Measurements from ENCODE around the gene TRIM15. TPM values are rescaled to one million over a fixed set of nuclear protein-coding genes. Genes with fewer than 3 reads are reported as not detected.
A peak's percentile ranks its signal among the peaks of the same experiment; 100 is the strongest.

The TRIM15 gene
- total RNA-seq, 2 experiments from 2014 or later = not detected

DNA sequence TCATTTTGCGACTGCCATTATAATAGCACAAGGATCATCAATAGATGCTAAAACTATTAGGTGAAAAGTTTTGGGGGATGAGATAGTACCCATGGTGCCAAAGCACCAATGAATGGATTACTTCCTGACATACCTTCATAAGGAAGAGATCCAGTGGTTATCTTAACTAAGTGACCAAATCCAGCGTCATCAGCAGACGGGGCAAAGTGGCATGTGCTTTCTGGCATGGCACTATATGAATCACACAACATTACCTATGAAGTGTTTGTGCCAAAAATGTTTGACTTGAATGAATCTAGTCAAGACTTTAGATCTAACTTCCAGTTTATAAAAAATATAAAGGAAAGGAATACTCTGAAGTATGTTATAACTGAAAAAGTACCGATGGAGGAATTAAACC, 39.0 kb downstream of the TRIM15 start:
- CTCF ChIA-PET = no interaction called here
- POLR2A ChIA-PET = interaction anchor here (0.7 kb wide), 1 partner anchor 269 kb away, joined by 5 read pairs; no protein-coding TSS in a partner anchor
- Mint-ChIP-seq H3K27me3 (no peaks in the 10 kb centered on the region), H3K4me3 (no peak overlapping the region), H3K9me3 (no peaks in the 10 kb centered on the region), H3K4me1 (peaks cover 43% of the 10 kb centered on the region), H3K36me3 (ENCODE audit: low read depth) (peaks cover 44% of the 10 kb centered on the region), H3K27ac (no peak overlapping the region)
- DNase-seq = no peak

DNA sequence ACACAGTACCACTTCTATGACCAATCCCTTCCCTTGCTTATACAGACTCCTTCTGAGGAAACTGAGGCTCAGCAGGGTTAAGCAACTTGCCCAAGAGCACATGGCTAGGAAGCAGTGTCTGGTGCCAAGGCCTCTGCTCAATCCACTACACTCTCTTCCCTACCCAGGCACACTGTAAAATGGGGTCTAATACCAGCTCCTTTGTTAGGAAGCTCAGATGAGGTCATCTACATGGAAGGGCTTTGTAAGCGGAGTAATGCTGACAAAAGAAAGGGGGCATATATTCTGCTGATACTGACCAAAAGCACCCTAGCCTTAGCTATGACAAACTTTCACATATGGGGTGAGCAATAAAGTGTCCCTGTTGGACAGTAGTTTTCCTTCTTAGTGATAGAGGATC, 40.8 kb downstream of the TRIM15 start:
- no peak for DNase-seq
- Mint-ChIP-seq H3K36me3 (ENCODE audit: low read depth) (peaks cover 36% of the 10 kb centered on the region), H3K9me3 (no peaks in the 10 kb centered on the region), H3K4me1 (peaks cover 59% of the 10 kb centered on the region), H3K27ac (no peak overlapping the region), H3K4me3 (no peak overlapping the region), H3K27me3 (no peaks in the 10 kb centered on the region)
- ChIA-PET CTCF (no interaction called here), POLR2A (no interaction called here)

DNA sequence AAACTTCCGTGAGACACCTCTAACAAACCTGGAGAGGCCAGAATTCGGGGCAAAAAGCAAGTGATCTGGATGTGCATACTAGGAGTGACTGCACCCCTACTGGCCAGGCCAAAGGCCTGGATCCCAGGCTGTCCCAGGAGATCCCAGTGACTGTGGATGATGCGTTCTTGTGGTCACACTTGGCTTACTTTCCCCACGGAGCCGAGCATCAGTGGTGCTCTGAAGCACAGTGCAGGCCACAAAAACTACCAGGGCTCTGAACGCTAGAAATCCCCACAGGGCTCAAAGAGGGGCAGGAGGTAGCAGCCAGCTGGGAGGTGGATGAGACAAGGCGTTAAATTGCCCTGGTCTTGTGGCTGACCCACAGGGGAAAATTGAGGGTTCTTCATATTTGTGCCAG, 42.8 kb downstream of the TRIM15 start:
- Mint-ChIP-seq H3K9me3 (no peaks in the 10 kb centered on the region), H3K36me3 (ENCODE audit: low read depth) (peaks cover 32% of the 10 kb centered on the region), H3K27me3 (no peaks in the 10 kb centered on the region), H3K4me1 (peaks cover 68% of the 10 kb centered on the region), H3K4me3 (no peak overlapping the region), H3K27ac (no peak overlapping the region)
- POLR2A ChIA-PET = no interaction called here
- no peak for DNase-seq
- CTCF ChIA-PET = interaction anchor here (1.1 kb wide), 1 partner anchor 22 kb away, joined by 3 read pairs; no protein-coding TSS in a partner anchor

DNA sequence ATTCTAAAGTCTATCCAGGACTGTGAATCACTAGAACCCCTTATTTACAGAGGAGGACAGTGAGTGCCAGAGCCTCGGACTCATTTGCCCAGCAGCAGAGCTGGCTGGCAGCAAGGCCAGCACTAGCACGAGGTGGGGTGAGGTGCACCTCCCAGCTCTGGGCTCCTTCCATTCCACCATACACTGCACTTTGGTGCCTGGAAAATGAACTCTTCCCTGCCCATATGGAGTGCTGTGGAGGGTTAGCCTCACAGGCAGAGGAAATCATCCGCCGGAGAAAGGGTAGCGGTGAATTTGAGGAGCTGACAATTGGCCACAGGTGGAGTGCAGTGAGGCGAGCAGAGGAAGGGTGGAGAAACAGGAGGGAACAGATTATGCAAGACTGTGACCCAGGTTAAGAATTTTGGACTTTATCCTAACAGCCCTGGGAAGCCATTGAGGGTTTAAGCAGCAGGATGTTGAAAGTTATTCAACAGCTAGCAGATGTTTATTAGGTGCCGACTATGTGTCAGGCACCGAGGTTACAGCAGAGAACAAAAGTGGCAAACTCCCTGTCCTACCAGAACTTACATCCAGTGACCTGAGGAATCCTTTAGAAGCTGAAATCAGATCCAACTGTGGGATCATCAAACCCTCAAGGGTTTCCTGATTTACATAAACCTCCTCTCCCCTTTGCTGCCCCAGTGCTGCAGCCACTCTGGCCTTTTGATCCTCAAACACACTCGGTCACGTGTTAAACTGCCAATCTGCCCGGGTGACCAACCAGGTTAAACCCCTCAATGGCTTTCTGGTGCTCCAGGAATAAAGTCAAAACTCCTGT, 43.7 kb downstream of the TRIM15 start:
- no peaks in the 10 kb centered on the region for H3K9me3 Mint-ChIP-seq
- DNase-seq = no peak
- CTCF ChIA-PET = interaction anchor here (1.1 to 1.4 kb wide), 2 partner anchors 11 to 21 kb away, joined by 3 to 4 read pairs; no protein-coding TSS in a partner anchor
- H3K27me3 Mint-ChIP-seq = no peaks in the 10 kb centered on the region
- peaks cover 33% of the 10 kb centered on the region for H3K36me3 Mint-ChIP-seq (ENCODE audit: low read depth)
- H3K27ac Mint-ChIP-seq = no peak overlapping the region
- H3K4me1 Mint-ChIP-seq = peaks cover 70% of the 10 kb centered on the region
- no peak overlapping the region for H3K4me3 Mint-ChIP-seq
- POLR2A ChIA-PET = no interaction called here

DNA sequence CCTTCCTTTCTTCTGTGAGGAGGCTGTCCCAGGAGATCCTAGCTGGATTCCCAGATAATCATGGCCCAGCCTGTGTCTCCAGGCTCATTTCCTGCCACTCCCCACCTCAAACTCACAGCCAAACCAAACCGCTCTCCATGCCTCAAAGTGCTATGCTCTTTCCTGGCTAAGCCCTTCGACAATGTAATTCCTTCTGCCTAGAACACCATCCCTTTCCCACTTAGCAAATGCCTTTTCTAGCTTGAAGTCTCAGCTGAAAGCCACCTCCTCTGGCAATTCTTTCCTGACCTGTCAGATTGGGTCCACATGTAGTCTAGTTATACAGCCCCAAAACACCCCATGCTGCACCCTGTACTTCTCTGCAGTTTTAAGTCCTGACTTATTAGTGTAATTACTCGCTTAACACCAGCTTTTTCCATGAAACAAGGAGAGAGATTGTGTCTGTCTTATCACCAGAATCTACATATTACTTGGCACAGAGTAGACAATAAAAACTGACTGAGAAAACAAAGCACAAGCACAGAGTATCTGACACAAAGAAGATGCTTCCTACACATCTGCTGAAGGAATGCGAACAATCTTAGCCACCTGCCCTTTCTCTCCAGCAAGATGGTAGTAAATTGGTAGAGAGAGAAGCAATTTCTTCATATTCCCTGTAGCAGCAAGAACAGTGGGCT, 44.4 kb downstream of the TRIM15 start:
- H3K36me3 Mint-ChIP-seq (ENCODE audit: low read depth) = peaks cover 35% of the 10 kb centered on the region
- no peaks in the 10 kb centered on the region for H3K9me3 Mint-ChIP-seq
- no peak for DNase-seq
- H3K4me3 Mint-ChIP-seq = no peak overlapping the region
- no peaks in the 10 kb centered on the region for H3K27me3 Mint-ChIP-seq
- no peak overlapping the region for H3K27ac Mint-ChIP-seq
- ChIA-PET CTCF (interaction anchor here (1.4 kb wide), 1 partner anchor 12 kb away, joined by 4 read pairs; no protein-coding TSS in a partner anchor), POLR2A (no interaction called here)
- H3K4me1 Mint-ChIP-seq = peaks cover 66% of the 10 kb centered on the region

DNA sequence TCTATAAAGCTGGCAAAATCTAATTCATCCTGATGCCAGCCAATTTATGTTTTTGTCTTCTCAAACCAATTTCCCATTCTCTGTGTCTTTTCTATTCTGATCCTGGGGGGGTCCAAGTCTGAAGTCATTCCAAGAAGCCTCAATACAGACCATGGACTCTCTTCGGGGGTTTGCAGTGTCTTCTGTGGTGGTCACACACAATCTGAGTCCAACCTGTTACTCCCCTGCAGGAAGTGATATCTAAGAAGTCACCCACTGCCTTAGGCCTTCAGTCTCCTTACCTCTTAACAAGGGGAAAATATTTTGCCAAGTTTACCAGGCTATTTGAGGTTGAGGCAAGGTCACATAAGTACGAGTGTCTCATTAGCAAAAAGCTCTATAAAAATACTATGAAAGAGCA, 48.0 kb downstream of the TRIM15 start:
- Mint-ChIP-seq H3K36me3 (ENCODE audit: low read depth) (peaks cover 26% of the 10 kb centered on the region), H3K27ac (no peak overlapping the region), H3K4me1 (peaks cover 66% of the 10 kb centered on the region), H3K27me3 (no peaks in the 10 kb centered on the region), H3K4me3 (peak overlapping the region; percentile 97), H3K9me3 (no peaks in the 10 kb centered on the region)
- ChIA-PET CTCF (interaction anchor here (0.6 kb wide), 1 partner anchor 57 kb away, joined by 3 read pairs; no protein-coding TSS in a partner anchor), POLR2A (no interaction called here)
- no peak for DNase-seq

DNA sequence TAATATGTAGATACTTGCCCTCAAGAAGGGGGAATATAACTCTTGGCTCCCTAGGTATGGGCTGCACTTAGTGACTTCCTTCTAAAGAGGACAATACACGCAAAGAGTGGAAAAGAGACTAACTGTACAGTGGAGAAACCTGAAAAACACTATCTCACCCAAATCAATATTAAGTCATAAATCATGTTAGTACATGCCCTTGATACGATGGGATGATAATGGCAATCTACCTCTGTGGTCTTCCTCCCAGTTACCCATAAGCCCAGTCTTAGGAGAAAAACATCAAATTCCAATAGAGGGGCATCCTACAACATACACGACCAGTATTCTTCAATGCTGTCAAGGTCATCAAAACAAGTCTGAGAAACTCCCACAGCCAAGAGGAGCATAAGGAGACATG, 48.6 kb downstream of the TRIM15 start:
- Mint-ChIP-seq H3K9me3 (no peaks in the 10 kb centered on the region), H3K27me3 (no peaks in the 10 kb centered on the region), H3K36me3 (ENCODE audit: low read depth) (peaks cover 26% of the 10 kb centered on the region), H3K4me3 (peak overlapping the region; percentile 97), H3K27ac (peak overlapping the region; percentile 100), H3K4me1 (peaks cover 60% of the 10 kb centered on the region)
- POLR2A ChIA-PET = interaction anchor here (1.4 kb wide), 1 partner anchor 16 kb away, joined by 5 read pairs; no protein-coding TSS in a partner anchor
- DNase-seq = no peak
- CTCF ChIA-PET = no interaction called here

DNA sequence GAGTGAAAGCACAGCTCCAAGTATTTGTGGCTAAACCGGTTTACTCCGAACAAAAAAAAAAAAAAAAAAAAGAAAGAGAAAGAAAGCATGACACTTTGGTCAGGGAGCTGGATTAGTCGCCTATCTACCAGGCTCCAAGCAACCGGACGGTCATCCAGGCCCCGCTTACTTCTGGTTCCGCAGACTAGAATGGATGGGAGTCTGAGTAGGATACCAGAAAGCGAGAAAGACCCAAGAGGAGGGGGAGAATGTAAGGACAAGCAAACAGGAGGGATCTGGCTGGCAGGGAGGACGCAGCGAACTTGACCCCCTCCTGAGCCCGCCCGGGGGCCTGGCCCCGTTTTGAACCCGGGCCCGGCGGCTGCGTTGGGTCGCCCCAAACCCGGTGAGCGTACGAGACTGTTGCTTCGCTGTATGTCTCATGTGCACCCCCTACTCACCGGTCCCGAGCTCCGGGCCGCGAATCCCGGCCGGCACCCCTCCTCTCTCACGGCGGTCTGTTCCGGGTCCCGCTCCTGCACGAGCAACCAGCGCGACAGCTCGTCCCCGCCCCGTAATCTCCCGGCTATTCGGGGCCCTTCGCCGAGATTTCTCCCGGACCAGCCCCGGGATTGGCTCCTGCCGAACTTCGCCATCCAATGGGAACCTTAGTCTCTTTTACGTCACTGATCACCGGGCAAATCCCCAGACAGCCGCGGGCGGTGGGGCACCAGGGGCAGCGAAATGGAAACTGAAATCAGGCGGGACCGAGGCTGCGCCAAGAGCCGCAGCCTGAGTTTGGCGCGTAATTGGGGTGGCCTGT, 49.7 kb downstream of the TRIM15 start, which contains the start of gene TRIM26:
Gene TRIM26 (minus strand): TSS at position 542 of the 802 bp plus-strand sequence. CDS start 14,303 bp downstream, outside the sequence.
- ChIA-PET CTCF (interaction anchor here (0.6 to 1.1 kb wide), 6 partner anchors 10 to 237 kb away, joined by 3 to 4 read pairs (median 3); no protein-coding TSS in a partner anchor), POLR2A (interaction anchor here (0.6 to 1.5 kb wide), 5 partner anchors 14 to 699 kb away, joined by 3 to 5 read pairs (median 4); partner anchors contain the start of gene TRIM39)
- peak within 1 kb of the TSS; percentile 97 for H3K4me3 Mint-ChIP-seq
- H3K27ac Mint-ChIP-seq = peak within 1 kb of the TSS; percentile 100
- DNase-seq = peak; percentile 98
- H3K4me1 Mint-ChIP-seq = peaks cover 51% of the 10 kb centered on the region
- no peaks in the 10 kb centered on the region for H3K9me3 Mint-ChIP-seq
- H3K27me3 Mint-ChIP-seq = no peaks in the 10 kb centered on the region
- peaks cover 26% of the 10 kb centered on the region for H3K36me3 Mint-ChIP-seq (ENCODE audit: low read depth)

DNA sequence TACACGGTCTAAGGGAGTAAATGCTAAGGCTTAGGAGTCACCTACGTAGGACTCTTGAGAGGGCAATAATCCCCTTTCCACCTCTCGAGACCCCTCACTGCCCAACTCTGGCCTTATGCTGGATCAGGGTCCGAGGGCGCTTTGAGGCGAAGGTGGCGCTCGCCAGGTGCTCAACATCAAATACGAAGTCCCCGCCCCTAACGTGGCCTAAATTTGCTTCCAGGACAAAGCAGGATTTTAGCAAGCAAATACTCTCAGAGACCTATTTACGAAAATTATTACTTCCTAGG, 50.3 kb downstream of the TRIM15 start:
- no peaks in the 10 kb centered on the region for H3K9me3 Mint-ChIP-seq
- ChIA-PET CTCF (interaction anchor here (0.6 to 1.1 kb wide), 4 partner anchors 11 to 150 kb away, joined by 3 to 4 read pairs (median 4); no protein-coding TSS in a partner anchor), POLR2A (interaction anchor here (0.6 to 1.5 kb wide), 2 partner anchors 112 to 113 kb away, joined by 3 to 4 read pairs; partner anchors contain the start of gene TRIM39)
- peak overlapping the region; percentile 100 for H3K27ac Mint-ChIP-seq
- H3K4me3 Mint-ChIP-seq = peak overlapping the region; percentile 97
- peaks cover 48% of the 10 kb centered on the region for H3K4me1 Mint-ChIP-seq
- peaks cover 26% of the 10 kb centered on the region for H3K36me3 Mint-ChIP-seq (ENCODE audit: low read depth)
- no peaks in the 10 kb centered on the region for H3K27me3 Mint-ChIP-seq
- DNase-seq = no peak

DNA sequence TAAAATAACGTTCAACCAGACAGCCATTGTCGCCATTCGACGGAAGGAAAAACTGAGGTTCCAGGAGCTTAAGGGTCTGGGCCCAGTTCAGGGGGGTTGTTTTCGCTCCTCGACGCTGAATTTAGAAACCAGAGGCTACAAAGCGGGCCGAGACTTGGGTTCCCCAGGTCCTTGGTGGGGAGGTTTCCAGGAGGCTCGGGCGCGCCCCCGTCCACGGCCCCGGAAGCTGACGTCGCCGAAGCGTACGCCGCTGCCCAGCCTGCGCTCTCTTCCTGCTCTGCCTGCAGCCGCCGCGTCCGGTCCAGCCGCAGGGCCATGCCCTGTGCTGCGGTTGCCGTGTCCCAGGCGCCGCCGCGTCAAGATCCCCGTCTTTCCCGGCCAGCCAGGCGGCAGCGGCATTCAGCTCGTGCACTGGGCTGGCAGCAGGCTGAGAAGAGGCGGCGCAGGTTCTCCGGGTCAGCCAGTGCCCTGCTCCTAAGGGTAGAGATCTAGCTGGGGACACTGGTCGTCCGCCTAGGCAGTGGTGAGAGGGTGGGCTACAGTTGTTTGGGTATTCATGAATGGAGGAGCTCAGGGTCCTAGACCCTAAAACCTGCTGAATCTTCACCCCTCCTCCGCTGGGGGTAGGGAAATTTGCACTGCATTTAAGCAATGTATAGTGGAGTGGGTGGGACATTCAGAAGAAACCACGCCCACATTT, 50.8 kb downstream of the TRIM15 start:
- CTCF ChIA-PET = interaction anchor here (0.6 to 1.1 kb wide), 3 partner anchors 10 to 111 kb away, joined by 3 to 4 read pairs (median 3); no protein-coding TSS in a partner anchor
- peak overlapping the region; percentile 97 for H3K4me3 Mint-ChIP-seq
- peak; percentile 79 for DNase-seq
- H3K9me3 Mint-ChIP-seq = no peaks in the 10 kb centered on the region
- H3K36me3 Mint-ChIP-seq (ENCODE audit: low read depth) = peaks cover 24% of the 10 kb centered on the region
- peak overlapping the region; percentile 100 for H3K27ac Mint-ChIP-seq
- no peaks in the 10 kb centered on the region for H3K27me3 Mint-ChIP-seq
- POLR2A ChIA-PET = interaction anchor here (0.6 kb wide), 1 partner anchor 113 kb away, joined by 3 read pairs; the partner anchor contains the start of gene TRIM39
- H3K4me1 Mint-ChIP-seq = peaks cover 44% of the 10 kb centered on the region

DNA sequence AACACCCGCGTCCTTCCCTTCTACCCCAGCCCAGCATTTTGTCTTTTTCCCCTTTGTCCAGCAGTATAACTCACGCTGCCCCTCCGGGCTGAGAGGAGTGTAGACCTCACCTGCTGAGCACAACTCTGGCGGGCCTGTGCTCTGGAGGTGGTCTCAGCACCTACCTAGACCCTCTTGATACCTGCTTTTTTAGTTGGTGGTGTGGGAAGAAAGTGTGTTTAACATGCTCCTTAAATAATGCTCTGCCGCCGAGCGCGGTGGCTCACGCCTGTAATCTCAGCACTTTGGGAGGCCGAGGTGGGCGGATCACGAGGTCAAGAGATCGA, 51.3 kb downstream of the TRIM15 start:
- Mint-ChIP-seq H3K4me1 (peaks cover 44% of the 10 kb centered on the region), H3K4me3 (peak overlapping the region; percentile 97), H3K9me3 (no peaks in the 10 kb centered on the region), H3K36me3 (ENCODE audit: low read depth) (peaks cover 22% of the 10 kb centered on the region), H3K27me3 (no peaks in the 10 kb centered on the region), H3K27ac (peak overlapping the region; percentile 100)
- ChIA-PET POLR2A (no interaction called here), CTCF (no interaction called here)
- DNase-seq = no peak

DNA sequence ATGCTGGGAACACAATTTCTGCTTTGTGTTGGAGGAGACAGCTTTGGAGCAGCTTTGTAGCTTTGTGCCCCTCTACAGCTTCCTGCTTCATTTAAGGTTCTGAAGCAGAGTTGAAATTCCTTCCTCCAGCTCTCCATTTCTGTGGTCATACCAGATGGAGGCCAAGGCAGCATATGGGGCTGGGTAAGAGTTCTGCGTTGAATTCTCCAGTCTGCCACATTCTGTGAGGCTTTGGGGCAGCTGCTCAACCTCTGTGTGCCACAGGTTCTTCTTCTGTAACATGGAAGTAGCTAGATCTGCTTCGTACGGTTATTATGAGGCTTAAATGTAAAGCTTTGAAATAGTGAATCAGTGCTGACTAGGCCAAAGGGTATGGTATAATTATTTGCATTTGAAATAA, 52.8 kb downstream of the TRIM15 start:
- Mint-ChIP-seq H3K36me3 (ENCODE audit: low read depth) (peaks cover 13% of the 10 kb centered on the region), H3K27ac (peak overlapping the region; percentile 63), H3K9me3 (no peaks in the 10 kb centered on the region), H3K4me1 (peaks cover 33% of the 10 kb centered on the region), H3K4me3 (no peak overlapping the region), H3K27me3 (no peaks in the 10 kb centered on the region)
- ChIA-PET POLR2A (no interaction called here), CTCF (interaction anchor here (0.5 to 1.6 kb wide), 6 partner anchors 8 to 181 kb away, joined by 3 to 4 read pairs (median 3); no protein-coding TSS in a partner anchor)
- no peak for DNase-seq
